ENCODE data around the gene CDK15. TPM values are rescaled to one million over a fixed set of nuclear protein-coding genes. Genes with fewer than 3 reads are reported as not detected.

Gene CDK15
- total and polyA plus RNA-seq, 2 donors (not counting 1 experiment from before 2014, with no cell fraction given): not detected

DNA sequence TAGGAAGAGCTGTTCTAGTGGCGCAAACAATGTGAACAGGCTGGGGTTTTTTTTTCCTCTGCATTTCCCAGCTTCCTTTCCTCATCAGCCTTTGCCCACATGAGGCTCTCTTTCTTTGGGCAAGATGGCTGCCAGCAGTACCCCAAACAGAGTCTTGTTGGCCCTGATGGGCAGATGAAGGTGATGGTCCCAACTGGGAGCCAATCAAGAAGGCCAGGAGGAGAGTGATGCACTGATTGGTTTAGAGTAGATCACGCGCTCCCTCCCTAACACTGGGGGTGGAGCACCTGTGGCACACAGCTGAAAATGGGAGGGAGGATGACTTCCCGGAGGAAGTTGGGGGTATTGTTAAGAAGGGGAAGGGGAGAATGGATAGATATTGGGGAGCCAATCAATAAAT lies 131.0 kb downstream of the CDK15 start:
- no peaks in the 10 kb centered on the region for H3K4me1 Mint-ChIP-seq
- no peak overlapping the region for H3K4me3 Mint-ChIP-seq
- ChIA-PET CTCF (interaction anchor here (1.1 kb wide), 1 partner anchor 80 kb away, joined by 3 read pairs; no protein-coding TSS in a partner anchor), POLR2A (no interaction called here)
- H3K36me3 ChIP-seq (replicated peaks in 1 of 2; ENCODE audit: control extremely low read depth in 1 of 2, control insufficient read depth in 1 of 2, extremely low read depth in 1 of 2, insufficient read depth in 2 of 2, low read length in 1 of 2): no peaks in the 10 kb centered on the region
- TF ChIP-seq EZH2 (IDR thresholded peaks at IDR 0.05; ENCODE audit: borderline replicate concordance, insufficient read depth, low read depth, low read length, poor library complexity, severe bottlenecking): no peak
- TF ChIP-seq, protein P1, sequence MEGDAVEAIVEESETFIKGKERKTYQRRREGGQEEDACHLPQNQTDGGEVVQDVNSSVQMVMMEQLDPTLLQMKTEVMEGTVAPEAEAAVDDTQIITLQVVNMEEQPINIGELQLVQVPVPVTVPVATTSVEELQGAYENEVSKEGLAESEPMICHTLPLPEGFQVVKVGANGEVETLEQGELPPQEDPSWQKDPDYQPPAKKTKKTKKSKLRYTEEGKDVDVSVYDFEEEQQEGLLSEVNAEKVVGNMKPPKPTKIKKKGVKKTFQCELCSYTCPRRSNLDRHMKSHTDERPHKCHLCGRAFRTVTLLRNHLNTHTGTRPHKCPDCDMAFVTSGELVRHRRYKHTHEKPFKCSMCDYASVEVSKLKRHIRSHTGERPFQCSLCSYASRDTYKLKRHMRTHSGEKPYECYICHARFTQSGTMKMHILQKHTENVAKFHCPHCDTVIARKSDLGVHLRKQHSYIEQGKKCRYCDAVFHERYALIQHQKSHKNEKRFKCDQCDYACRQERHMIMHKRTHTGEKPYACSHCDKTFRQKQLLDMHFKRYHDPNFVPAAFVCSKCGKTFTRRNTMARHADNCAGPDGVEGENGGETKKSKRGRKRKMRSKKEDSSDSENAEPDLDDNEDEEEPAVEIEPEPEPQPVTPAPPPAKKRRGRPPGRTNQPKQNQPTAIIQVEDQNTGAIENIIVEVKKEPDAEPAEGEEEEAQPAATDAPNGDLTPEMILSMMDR (IDR thresholded peaks at IDR 0.05): no peak
- no peak overlapping the region for H3K4me2 ChIP-seq (replicated peaks; ENCODE audit: low read depth, low read length, poor library complexity, severe bottlenecking)
- H3K9me3 Mint-ChIP-seq (ENCODE audit: insufficient read depth): no peaks in the 10 kb centered on the region
- intact Hi-C loops (cut with micrococcal nuclease): no loop called here
- no peak overlapping the region for H3K9ac ChIP-seq (ENCODE audit: low read length)
- DNase-seq (no peak), ATAC-seq (ENCODE audit: low read depth) (no peak)
- H3K27ac ChIP-seq (ENCODE audit: low read length in 2 of 2): no peak overlapping the region
- no peaks in the 10 kb centered on the region for H3K4me1 ChIP-seq (ENCODE audit: control insufficient read depth in 2 of 2, insufficient read depth in 2 of 2, low read length in 2 of 2)
- H3K27me3 ChIP-seq (replicated peaks in 1 of 4; ENCODE audit: control extremely low read depth in 1 of 4, control insufficient read depth in 3 of 4, insufficient read depth in 4 of 4, low read length in 3 of 4): peaks cover 0 to 4% (median 0%) of the 10 kb centered on the region in 4 experiments
- no peaks in the 10 kb centered on the region for H4K20me1 ChIP-seq (ENCODE audit: control insufficient read depth, insufficient read depth, low read length, poor library complexity, severe bottlenecking)
- H3K27me3 Mint-ChIP-seq: peaks cover 24% of the 10 kb centered on the region
- H3K79me2 ChIP-seq (ENCODE audit: control insufficient read depth, insufficient read depth, low read length): no peaks in the 10 kb centered on the region
- no peak overlapping the region for H3K4me3 ChIP-seq (ENCODE audit: control extremely low read depth in 1 of 5, extremely low read depth in 1 of 5, insufficient read depth in 1 of 5, low read depth in 2 of 5, low read length in 4 of 5)
- WGBS (ENCODE audit: insufficient coverage): no CpG with 5 or more reads among the region's 4 CpGs
- H3K9me3 ChIP-seq (ENCODE audit: control extremely low read depth in 1 of 3, control insufficient read depth in 2 of 3, insufficient read depth in 1 of 3, low read length in 2 of 3): peaks cover 0 to 3% (median 0%) of the 10 kb centered on the region in 3 donors
- H3K27ac Mint-ChIP-seq: no peak overlapping the region
- H2AFZ ChIP-seq (ENCODE audit: insufficient read depth, low read depth, low read length, poor library complexity, severe bottlenecking): no peak overlapping the region

DNA sequence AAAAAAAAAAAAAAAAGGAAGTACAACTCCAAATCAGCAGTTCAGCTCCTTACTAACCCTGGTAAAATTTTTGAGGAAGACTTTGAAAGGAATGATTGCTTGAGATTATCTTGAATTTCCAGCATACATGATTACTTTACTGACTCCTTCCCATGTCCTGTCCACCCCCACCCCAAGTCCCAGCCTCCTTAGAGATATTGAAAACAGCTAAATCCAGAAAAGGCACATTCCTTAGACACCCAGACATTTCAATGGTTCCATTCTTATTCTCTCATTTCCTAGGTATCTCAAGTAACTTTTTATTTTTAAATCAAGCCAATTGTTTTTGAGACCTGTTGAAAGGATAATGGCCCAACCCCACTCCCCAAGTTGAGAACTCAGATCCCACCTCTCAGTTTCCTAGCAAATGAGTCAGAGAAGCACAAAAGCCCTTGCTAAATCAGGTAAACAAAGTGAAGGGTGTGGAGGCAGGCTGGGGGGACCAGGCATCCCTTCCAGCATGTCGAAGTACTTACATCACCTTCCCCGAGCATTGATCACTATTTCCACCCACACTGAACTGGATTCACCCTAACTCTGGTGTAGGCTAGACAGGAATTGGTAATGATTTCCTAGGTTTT lies 131.9 kb downstream of the CDK15 start:
- no peaks in the 10 kb centered on the region for H3K27me3 ChIP-seq (replicated peaks in 1 of 4; ENCODE audit: control extremely low read depth in 1 of 4, control insufficient read depth in 3 of 4, insufficient read depth in 4 of 4, low read length in 3 of 4)
- CTCF ChIA-PET: no interaction called here
- no peak for ATAC-seq (ENCODE audit: low read depth)

More for the DNA sequence above, 131.9 kb downstream of the CDK15 start:
- Histone ChIP-seq H3K27ac (ENCODE audit: low read length in 2 of 2) (no peak overlapping the region), H3K4me2 (replicated peaks; ENCODE audit: low read depth, low read length, poor library complexity, severe bottlenecking) (no peak overlapping the region), H3K4me3 (ENCODE audit: control extremely low read depth in 1 of 5, extremely low read depth in 1 of 5, insufficient read depth in 1 of 5, low read depth in 2 of 5, low read length in 4 of 5) (no peak overlapping the region), H3K36me3 (replicated peaks in 1 of 2; ENCODE audit: control extremely low read depth in 1 of 2, control insufficient read depth in 1 of 2, extremely low read depth in 1 of 2, insufficient read depth in 2 of 2, low read length in 1 of 2) (no peaks in the 10 kb centered on the region), H3K79me2 (ENCODE audit: control insufficient read depth, insufficient read depth, low read length) (no peaks in the 10 kb centered on the region), H4K20me1 (ENCODE audit: control insufficient read depth, insufficient read depth, low read length, poor library complexity, severe bottlenecking) (no peaks in the 10 kb centered on the region), H2AFZ (ENCODE audit: insufficient read depth, low read depth, low read length, poor library complexity, severe bottlenecking) (no peak overlapping the region), H3K9me3 (ENCODE audit: control extremely low read depth in 1 of 3, control insufficient read depth in 2 of 3, insufficient read depth in 1 of 3, low read length in 2 of 3) (peaks cover 0 to 3% (median 0%) of the 10 kb centered on the region in 3 donors), H3K9ac (ENCODE audit: low read length) (no peak overlapping the region), H3K4me1 (ENCODE audit: control insufficient read depth in 2 of 2, insufficient read depth in 2 of 2, low read length in 2 of 2) (no peaks in the 10 kb centered on the region)
- DNase-seq: no peak
- no peaks in the 10 kb centered on the region for H3K4me1 Mint-ChIP-seq
- POLR2A ChIA-PET: no interaction called here
- peaks cover 18% of the 10 kb centered on the region for H3K27me3 Mint-ChIP-seq
- no peak for TF ChIP-seq EZH2 (IDR thresholded peaks at IDR 0.05; ENCODE audit: borderline replicate concordance, insufficient read depth, low read depth, low read length, poor library complexity, severe bottlenecking)
- TF ChIP-seq, protein P1 (IDR thresholded peaks at IDR 0.05): no peak
- no peaks in the 10 kb centered on the region for H3K9me3 Mint-ChIP-seq (ENCODE audit: insufficient read depth)
- H3K4me3 Mint-ChIP-seq: no peak overlapping the region
- no peak overlapping the region for H3K27ac Mint-ChIP-seq
- no CpG with 5 or more reads among the region's 2 CpGs for WGBS (ENCODE audit: insufficient coverage)
- intact Hi-C loops (cut with micrococcal nuclease): no loop called here

Measured in B cell (primary cell).